HUES6 (cell line): ENCODE measurements around the gene KRT37.
"Not testable (repeated sequence)": the region's sequence is repeated elsewhere in the genome, so short reads cannot be mapped to it uniquely, and the experiment has no call there.

ENCODE experiments used
- H3K27ac ChIP-seq: 2 replicates; pipeline ENCODE4 v1.7.0; 2013; ENCODE audit warnings: low read depth, mild to moderate bottlenecking, low read length, inconsistent platforms
- H3K27me3 ChIP-seq: 2 replicates; pipeline ENCODE4 v1.6.1; 2013; ENCODE audit warnings: low read length; ENCODE audit not compliant: control insufficient read depth, insufficient read depth
- H3K36me3 ChIP-seq: 2 replicates; pipeline ENCODE4 v1.6.1; 2013; ENCODE audit warnings: low read length; ENCODE audit not compliant: control insufficient read depth, insufficient read depth
- H3K4me1 ChIP-seq: 2 replicates; pipeline ENCODE4 v1.6.1; 2013; ENCODE audit warnings: low read length; ENCODE audit not compliant: control insufficient read depth, insufficient read depth
- H3K4me3 ChIP-seq: 2 replicates; pipeline ENCODE4 v1.5.1; 2013; ENCODE audit warnings: low read depth, low read length
- H3K9ac ChIP-seq: one replicate; pipeline ENCODE4 v1.6.1; 2013; ENCODE audit warnings: mild to moderate bottlenecking, low read length
- H3K9me3 ChIP-seq: 2 replicates; pipeline ENCODE4 v1.6.1; 2013; ENCODE audit warnings: low read depth, low read length; ENCODE audit not compliant: control insufficient read depth, insufficient read depth

Gene KRT37

GRCh38 chr17:41411072-41411840 lies 13.1 kb downstream of the KRT37 start:
- Histone ChIP-seq H3K36me3 (no peaks in the 10 kb centered on the region), H3K27me3 (no peaks in the 10 kb centered on the region)

DNA sequence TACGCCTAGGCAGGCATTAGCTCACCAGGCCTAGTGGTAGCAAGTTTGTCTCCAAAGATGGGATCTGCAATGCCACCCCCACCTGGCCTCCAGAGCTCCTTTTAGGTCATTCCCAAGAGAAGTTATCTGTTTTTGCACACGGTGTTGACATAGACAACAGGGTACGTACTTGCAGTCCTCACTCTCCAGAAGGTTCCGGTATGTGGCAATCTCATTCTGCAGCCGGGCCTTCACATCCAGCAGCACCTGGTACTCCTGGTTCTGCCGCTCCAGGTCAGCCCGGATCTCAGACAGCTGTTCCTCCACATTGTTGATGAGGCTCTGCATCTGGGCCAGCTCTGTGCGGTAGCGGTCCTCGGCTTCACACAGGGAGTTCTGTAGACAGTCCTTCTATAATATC lies 17.2 kb downstream of the KRT37 start:
- Histone ChIP-seq H3K9ac (no peak overlapping the region), H3K27me3 (no peaks in the 10 kb centered on the region), H3K4me3 (no peak overlapping the region), H3K36me3 (no peaks in the 10 kb centered on the region), H3K4me1 (peaks cover 5% of the 10 kb centered on the region; the same call in 1 of the 2 replicates), H3K27ac (no peak overlapping the region), H3K9me3 (no peaks in the 10 kb centered on the region)

More at GRCh38 chr17:41411072-41411840, 13.1 kb downstream of the KRT37 start:
- Histone ChIP-seq H3K27ac (no peak overlapping the region), H3K9ac (no peak overlapping the region), H3K4me1 (peaks cover 17% of the 10 kb centered on the region), H3K4me3 (no peak overlapping the region), H3K9me3 (no peaks in the 10 kb centered on the region)

GRCh38 chr17:41406205-41406604 lies 18.2 kb downstream of the KRT37 start:
- no peaks in the 10 kb centered on the region for H3K36me3 ChIP-seq
- no peak overlapping the region for H3K9ac ChIP-seq
- no peaks in the 10 kb centered on the region for H3K4me1 ChIP-seq
- H3K27ac ChIP-seq: no peak overlapping the region
- no peaks in the 10 kb centered on the region for H3K9me3 ChIP-seq
- no peaks in the 10 kb centered on the region for H3K27me3 ChIP-seq
- H3K4me3 ChIP-seq: no peak overlapping the region

DNA sequence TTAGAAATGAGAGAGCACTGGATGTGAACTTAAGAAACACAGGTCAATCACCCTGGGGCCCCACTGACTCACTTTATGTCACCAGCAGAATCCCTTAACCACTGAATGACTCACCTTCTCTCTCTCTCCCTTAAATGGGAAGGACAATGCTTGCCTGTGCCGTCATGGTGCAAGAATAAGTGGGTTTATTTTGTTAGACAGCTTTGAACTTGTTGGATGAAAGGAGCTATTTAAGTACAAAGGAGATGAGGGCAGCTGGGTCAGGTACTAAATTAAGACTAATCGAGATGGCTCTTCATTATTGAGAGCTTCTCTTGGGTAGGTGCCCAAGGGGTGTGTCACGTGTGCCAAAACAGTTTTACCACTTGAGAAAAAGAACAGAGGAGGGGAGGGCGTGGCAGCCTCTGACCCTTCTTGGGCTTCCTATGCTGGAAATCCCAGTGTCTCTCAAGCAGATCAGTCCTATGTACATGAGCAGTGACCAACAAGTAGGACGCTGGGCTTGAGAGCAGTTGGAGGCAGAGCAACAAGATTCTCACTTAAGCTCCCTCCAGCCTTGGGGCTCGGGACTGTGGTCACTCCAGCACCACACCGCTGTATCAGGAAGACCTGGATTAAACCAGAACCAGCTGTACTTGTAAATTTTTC lies 20.2 kb downstream of the KRT37 start:
- Histone ChIP-seq H3K9me3 (no peaks in the 10 kb centered on the region), H3K36me3 (no peaks in the 10 kb centered on the region), H3K27ac (no peak overlapping the region), H3K9ac (no peak overlapping the region), H3K27me3 (no peaks in the 10 kb centered on the region), H3K4me1 (no peaks in the 10 kb centered on the region), H3K4me3 (no peak overlapping the region)

DNA sequence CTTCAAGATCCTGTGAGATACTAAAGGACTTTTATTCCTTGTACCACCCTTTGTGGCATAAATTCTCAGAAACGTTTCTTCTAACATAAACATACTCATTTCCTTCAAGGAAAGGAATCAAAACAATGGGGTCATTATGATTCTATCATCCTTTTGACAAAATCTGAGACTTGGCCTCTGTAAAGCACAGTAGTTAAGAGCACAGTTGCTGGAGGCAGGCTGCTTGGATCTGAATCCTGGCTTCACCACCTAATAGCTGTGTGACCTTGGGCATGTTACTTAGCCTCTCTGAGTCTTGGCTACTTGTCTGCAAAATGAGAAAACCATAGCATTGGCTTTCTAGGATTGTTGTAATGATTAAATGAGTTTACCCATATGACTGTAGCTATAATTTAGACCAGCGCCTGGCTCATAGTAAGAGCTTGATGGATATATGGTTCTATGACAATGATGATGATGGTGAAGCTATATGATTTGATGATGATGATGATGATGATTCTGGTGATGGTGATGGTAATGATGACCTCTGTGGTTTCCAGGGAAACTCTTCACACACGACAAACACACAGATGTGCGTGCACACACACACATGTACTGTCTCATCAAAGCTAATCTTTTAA lies 20.9 kb downstream of the KRT37 start:
- Histone ChIP-seq H3K4me3 (no peak overlapping the region), H3K4me1 (no peaks in the 10 kb centered on the region), H3K9me3 (no peaks in the 10 kb centered on the region), H3K36me3 (no peaks in the 10 kb centered on the region), H3K27ac (no peak overlapping the region), H3K9ac (no peak overlapping the region), H3K27me3 (no peaks in the 10 kb centered on the region)

DNA sequence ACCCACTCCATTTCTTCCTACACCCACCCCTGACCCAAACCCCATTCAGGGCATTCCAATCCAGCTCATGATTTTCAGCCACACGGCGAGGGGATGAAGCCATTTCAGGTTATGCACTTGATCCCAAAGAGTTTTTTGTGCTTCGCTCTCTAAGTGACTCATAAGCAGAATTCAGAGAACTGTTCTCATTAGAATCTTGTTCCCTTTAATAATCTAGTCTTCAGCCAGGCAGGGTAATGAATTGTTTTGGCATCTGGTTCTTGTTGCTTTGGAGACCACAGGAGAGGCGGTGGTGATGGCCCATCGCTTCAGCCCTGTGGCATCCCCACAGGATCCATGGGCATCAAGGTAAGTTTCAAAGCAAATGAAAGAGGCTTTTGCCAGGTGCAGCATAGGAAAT lies 22.2 kb downstream of the KRT37 start:
- Histone ChIP-seq H3K4me1 (no peaks in the 10 kb centered on the region), H3K27me3 (no peaks in the 10 kb centered on the region), H3K36me3 (no peaks in the 10 kb centered on the region), H3K9me3 (no peaks in the 10 kb centered on the region), H3K27ac (no peak overlapping the region), H3K9ac (no peak overlapping the region), H3K4me3 (no peak overlapping the region)

DNA sequence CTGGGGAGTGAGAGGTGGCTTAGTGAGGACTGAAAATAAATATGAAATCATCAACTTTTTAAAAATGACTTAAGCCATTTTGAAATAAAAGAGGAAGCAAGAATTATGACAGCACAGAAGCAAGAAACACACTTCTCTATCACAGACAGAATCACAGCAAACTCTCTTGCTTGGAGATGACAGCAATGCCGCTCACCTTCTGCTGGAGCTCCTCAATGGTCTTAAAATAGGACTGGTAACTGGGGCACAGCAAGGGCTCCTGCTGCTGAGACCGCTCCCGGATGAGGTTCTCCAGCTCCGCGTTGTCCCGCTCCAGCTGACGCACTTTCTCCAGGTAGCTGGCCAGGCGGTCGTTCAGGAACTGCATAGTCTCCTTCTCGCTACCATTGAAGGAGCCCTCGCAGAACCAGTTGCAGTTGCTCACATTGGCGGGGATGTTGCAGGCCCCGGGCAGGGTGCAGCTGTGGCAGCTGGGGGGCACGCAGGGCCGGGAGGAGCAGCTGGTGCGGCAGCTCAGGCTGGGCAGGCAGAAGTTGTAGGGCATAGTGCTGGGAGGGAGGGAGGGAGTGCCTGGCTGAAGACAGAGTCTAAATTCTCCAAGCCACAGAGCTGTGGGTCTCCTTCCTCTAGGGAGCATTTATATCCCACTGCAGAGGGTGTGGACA lies 27.3 kb downstream of the KRT37 start, which contains the start of gene KRT31:
Gene KRT31 (minus strand): TSS at position 613 of the 665 bp plus-strand sequence. CDS start 69 bp downstream, at position 544.
- Histone ChIP-seq H3K36me3 (no peaks in the 10 kb centered on the region), H3K4me1 (no peaks in the 10 kb centered on the region), H3K27me3 (no peaks in the 10 kb centered on the region), H3K27ac (no peak within 1 kb of the TSS), H3K9ac (no peak within 1 kb of the TSS), H3K4me3 (no peak within 1 kb of the TSS), H3K9me3 (no peaks in the 10 kb centered on the region)

DNA sequence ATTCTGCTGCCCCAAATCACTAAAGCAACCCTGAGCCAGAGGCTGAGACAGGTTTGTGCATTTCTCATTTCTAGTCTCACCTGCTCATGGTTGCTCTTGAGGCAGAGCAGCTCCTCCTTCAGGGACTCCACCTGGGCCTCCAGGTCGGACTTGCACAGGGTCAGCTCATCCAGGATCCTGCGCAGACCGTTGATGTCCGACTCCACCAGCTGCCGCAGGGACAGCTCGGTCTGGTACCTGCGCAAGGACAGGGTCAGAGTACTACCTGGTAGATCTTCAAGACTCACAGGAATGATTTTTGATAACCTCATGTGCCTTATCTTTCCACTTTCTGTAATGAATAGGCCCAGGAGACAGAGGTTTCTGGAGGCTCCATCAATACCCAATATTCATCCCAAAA lies 28.0 kb downstream of the KRT37 start:
- H3K4me1 ChIP-seq: no peaks in the 10 kb centered on the region

DNA sequence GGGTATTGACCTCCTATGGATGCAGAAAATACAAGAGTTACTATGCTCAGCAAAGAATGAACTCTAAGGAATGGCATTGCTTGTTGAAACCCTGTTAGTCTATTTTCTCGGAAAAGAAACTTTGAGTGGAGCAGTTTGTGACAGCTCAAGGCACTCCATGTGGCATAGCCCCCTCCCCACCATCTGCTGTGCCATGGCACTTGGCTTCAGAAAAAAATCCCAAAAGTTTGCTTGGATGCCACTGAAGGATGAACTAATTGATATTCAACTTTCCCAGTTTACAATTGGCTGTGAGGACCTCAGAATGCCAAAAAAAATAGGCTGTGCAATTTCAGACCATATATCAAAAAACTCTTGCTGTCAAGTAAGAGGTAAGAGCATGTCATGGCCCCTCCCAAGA lies 28.8 kb downstream of the KRT37 start:
- Histone ChIP-seq H3K27ac (no peak overlapping the region), H3K27me3 (no peaks in the 10 kb centered on the region), H3K4me1 (no peaks in the 10 kb centered on the region), H3K9ac (no peak overlapping the region), H3K9me3 (no peaks in the 10 kb centered on the region), H3K36me3 (no peaks in the 10 kb centered on the region), H3K4me3 (no peak overlapping the region)

More for the DNA sequence above, 28.0 kb downstream of the KRT37 start:
- H3K27ac ChIP-seq: no peak overlapping the region
- H3K9me3 ChIP-seq: no peaks in the 10 kb centered on the region
- no peaks in the 10 kb centered on the region for H3K36me3 ChIP-seq
- H3K9ac ChIP-seq: no peak overlapping the region
- no peaks in the 10 kb centered on the region for H3K27me3 ChIP-seq
- H3K4me3 ChIP-seq: no peak overlapping the region

GRCh38 chr17:41395044-41395443 lies 29.3 kb downstream of the KRT37 start:
- not testable (repeated sequence) for H3K36me3 ChIP-seq, H3K9ac ChIP-seq, H3K27ac ChIP-seq, H3K4me1 ChIP-seq, H3K4me3 ChIP-seq, H3K9me3 ChIP-seq, H3K27me3 ChIP-seq
